ENCODE results near the gene PRR5L.

PRR5L gene

DNA sequence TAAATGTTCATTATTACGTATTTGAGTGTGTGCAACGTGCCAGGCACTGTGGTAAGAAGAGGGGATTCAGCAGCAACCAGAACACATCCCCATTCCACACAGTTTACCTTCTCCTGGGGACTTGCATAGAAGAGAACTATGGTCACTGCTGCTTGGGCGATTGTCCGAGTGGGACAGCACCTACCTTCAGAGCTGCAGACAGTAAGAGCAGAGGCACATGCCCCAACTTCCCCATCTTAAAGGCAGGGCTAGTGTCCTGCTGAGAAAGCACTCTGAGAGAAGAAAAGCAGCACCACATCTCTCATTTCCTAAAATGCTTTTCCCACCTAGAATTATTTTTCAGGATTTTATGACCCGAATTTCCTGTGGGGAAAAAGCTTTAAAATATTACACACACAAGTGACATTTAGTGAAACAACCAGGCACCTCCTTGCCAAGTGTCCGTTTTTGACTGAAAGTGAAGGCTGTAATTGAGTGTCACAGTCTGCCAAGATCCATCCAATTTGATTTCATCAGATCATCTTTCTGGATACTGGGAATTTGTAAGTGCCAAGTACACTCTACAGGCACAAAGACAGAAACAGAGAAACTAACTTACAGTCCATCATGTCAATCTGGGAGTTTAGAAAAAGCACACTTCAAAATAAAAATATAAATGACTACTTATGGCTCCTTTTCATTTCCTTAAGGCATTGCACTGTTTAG, 189.4 kb downstream of the PRR5L start:
- peaks cover 7% of the 10 kb centered on the region for H3K36me3 ChIP-seq (ENCODE audit: control insufficient read depth, insufficient read depth, low read length)

DNA sequence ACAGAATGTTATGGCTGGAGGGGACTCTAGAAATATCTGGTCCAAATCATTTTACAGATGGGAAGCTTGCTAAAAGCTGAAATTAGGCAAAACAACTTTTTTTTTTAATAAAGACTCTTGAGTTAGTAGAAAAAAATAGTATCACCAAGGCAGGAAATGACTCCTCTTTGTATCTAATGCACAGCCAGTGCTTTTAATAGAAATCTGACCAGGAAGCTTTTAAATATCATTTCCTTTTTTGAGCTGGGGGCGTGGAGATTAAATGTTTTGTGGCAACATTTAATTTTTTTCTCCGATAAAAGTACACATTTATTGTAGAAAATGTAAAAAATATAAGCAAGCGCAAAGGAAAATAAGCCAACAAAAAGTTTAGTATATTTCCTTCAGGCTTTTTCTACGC, 191.5 kb downstream of the PRR5L start:
- Histone ChIP-seq H3K27me3 (ENCODE audit: control insufficient read depth, insufficient read depth, low read length) (no peaks in the 10 kb centered on the region), H3K27ac (ENCODE audit: low read depth, low read length) (no peak overlapping the region), H3K4me1 (ENCODE audit: control insufficient read depth, insufficient read depth, low read length) (no peaks in the 10 kb centered on the region), H3K36me3 (ENCODE audit: control insufficient read depth, insufficient read depth, low read length) (peaks cover 11% of the 10 kb centered on the region), H3K9ac (ENCODE audit: low read length) (no peak overlapping the region), H3K4me3 (ENCODE audit: low read length) (no peak overlapping the region)

More for the DNA sequence above, 189.4 kb downstream of the PRR5L start:
- H3K9ac ChIP-seq (ENCODE audit: low read length): no peak overlapping the region
- no peak overlapping the region for H3K4me3 ChIP-seq (ENCODE audit: low read length)
- no peaks in the 10 kb centered on the region for H3K27me3 ChIP-seq (ENCODE audit: control insufficient read depth, insufficient read depth, low read length)
- H3K4me1 ChIP-seq (ENCODE audit: control insufficient read depth, insufficient read depth, low read length): no peaks in the 10 kb centered on the region
- H3K27ac ChIP-seq (ENCODE audit: low read depth, low read length): no peak overlapping the region

DNA sequence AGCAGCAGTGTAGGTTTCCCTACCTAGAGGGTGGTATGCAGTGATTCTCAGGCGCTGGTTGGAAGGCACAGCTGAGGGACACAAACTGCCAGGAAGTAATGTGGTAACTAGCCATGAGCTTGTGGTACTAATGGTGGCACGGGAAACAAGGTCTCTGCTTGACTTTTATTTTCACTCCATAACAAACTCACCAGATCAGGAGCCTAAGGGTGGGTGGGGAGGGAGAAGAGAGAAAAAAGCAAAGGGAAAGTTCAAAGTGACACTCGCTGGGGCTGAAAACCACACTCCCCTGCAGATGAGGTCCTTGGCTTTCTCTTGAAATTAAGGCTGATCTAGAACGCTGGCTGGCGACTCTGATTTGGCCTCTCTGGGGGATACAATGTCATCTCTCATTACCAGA, 192.0 kb downstream of the PRR5L start:
- Histone ChIP-seq H3K27ac (ENCODE audit: low read depth, low read length) (no peak overlapping the region), H3K4me1 (ENCODE audit: control insufficient read depth, insufficient read depth, low read length) (no peaks in the 10 kb centered on the region), H3K4me3 (ENCODE audit: low read length) (no peak overlapping the region), H3K27me3 (ENCODE audit: control insufficient read depth, insufficient read depth, low read length) (no peaks in the 10 kb centered on the region), H3K9ac (ENCODE audit: low read length) (no peak overlapping the region), H3K36me3 (ENCODE audit: control insufficient read depth, insufficient read depth, low read length) (peaks cover 11% of the 10 kb centered on the region)

DNA sequence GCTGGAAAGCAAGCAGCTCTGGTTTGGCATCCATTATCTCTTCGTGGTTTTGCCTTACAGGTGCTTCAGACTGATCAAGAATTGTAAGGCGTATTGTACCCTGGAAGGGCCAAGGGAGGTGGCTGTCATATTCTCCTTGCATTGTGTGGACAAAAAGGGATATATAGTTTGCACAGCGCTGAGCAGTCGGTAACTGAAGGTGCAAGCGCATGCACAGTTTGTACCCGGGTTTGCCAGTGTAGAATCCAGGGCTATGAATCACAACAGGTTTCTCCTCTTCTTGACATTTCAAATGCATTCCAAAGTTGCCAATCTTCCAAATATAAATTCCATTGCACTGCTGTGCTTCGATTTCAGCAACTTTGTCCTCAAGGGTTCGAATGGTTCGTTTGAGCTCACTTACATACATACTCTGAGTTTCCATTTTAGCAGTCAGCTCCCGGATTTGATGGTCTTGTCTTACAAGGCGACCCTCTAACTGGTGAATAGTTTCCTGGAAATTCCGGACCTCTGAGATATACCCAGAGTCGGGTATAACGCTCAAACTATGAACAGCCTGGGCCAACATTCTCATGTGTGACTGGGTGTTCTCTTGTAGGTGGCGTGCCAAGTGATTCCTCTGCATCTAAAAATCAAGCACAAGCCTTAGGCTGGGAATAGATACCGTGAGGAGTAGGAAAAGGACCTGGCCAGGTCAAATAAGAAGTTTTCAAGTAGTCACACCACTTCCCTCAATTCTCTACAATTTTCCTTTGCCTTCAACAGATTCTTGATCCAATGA, 194.1 kb downstream of the PRR5L start:
- Histone ChIP-seq H3K36me3 (ENCODE audit: control insufficient read depth, insufficient read depth, low read length) (peaks cover 7% of the 10 kb centered on the region), H3K9ac (ENCODE audit: low read length) (no peak overlapping the region)

DNA sequence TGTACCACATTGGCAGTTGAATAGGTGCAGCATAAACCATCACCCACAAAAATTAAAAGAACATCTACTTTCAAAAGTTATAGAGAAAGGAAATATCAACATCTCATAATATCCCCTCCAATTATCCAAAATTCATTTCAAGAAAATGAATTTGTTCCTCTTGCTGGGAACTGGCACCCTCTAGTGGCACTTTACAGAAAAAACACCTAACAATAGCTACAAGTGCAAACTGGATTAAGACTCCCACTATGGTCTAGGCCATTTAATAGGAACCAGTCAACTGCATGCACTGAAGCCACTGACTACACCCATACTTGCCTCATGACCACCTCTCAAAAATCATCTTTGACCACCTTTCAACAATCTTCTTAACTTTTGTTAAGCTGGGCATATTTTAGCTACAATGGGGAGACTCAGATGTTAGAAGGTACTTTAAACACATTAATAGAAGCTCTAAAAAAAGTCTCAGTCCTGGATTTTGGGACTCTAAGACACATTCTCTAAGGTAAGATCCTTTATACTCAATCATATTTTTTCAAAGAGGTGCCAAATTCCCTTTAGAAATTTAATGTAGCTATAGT, 196.7 kb downstream of the PRR5L start:
- Histone ChIP-seq H3K9ac (ENCODE audit: low read length) (no peak overlapping the region), H3K36me3 (ENCODE audit: control insufficient read depth, insufficient read depth, low read length) (peaks cover 11% of the 10 kb centered on the region), H3K4me3 (ENCODE audit: low read length) (no peak overlapping the region), H3K4me1 (ENCODE audit: control insufficient read depth, insufficient read depth, low read length) (no peaks in the 10 kb centered on the region), H3K27ac (ENCODE audit: low read depth, low read length) (no peak overlapping the region), H3K27me3 (ENCODE audit: control insufficient read depth, insufficient read depth, low read length) (no peaks in the 10 kb centered on the region)

More for the DNA sequence above, 194.1 kb downstream of the PRR5L start:
- Histone ChIP-seq H3K27me3 (ENCODE audit: control insufficient read depth, insufficient read depth, low read length) (no peaks in the 10 kb centered on the region), H3K4me1 (ENCODE audit: control insufficient read depth, insufficient read depth, low read length) (no peaks in the 10 kb centered on the region), H3K4me3 (ENCODE audit: low read length) (no peak overlapping the region), H3K27ac (ENCODE audit: low read depth, low read length) (no peak overlapping the region)

DNA sequence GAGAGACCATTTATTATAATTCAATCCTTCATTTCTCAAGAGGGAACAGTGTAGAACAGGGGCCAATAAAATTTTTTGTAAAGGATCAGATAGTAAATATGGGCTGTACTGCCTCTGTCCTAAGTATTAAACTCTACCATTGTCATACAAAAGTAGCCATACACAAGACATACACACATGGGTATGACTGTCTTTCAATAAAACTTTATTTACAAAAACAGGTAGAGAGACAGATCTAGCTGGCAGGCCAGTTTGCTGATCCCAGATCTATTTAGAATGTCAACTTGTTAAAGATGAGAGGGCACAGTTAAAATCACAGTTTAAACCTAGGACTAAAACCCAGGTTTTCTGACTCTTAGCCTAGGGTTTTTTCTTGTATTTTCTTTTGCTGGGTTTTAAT, 197.2 kb downstream of the PRR5L start:
- H3K27me3 ChIP-seq (ENCODE audit: control insufficient read depth, insufficient read depth, low read length): no peaks in the 10 kb centered on the region
- peaks cover 11% of the 10 kb centered on the region for H3K36me3 ChIP-seq (ENCODE audit: control insufficient read depth, insufficient read depth, low read length)
- no peak overlapping the region for H3K27ac ChIP-seq (ENCODE audit: low read depth, low read length)
- no peaks in the 10 kb centered on the region for H3K4me1 ChIP-seq (ENCODE audit: control insufficient read depth, insufficient read depth, low read length)
- no peak overlapping the region for H3K9ac ChIP-seq (ENCODE audit: low read length)
- no peak overlapping the region for H3K4me3 ChIP-seq (ENCODE audit: low read length)

DNA sequence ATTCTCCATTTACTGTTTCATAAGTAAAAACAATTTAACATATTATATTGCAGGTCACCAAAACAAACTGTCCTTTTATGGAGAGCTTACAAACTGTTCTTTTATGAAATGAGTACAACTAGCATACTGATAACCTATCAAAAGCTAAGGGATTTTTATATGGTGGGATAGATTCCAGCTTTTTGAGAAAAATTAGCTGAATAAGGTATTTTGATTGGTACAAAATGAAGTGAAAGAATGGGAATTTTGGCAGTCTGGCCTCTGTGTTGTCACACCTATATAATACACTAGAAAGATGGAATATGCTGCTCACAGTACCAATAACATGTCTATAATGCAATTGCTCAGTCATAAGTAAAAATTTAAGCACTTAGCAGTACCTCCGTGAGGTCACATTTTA, 202.6 kb downstream of the PRR5L start:
- Histone ChIP-seq H3K4me1 (ENCODE audit: control insufficient read depth, insufficient read depth, low read length) (no peaks in the 10 kb centered on the region), H3K9ac (ENCODE audit: low read length) (no peak overlapping the region), H3K36me3 (ENCODE audit: control insufficient read depth, insufficient read depth, low read length) (peaks cover 11% of the 10 kb centered on the region), H3K27me3 (ENCODE audit: control insufficient read depth, insufficient read depth, low read length) (no peaks in the 10 kb centered on the region), H3K4me3 (ENCODE audit: low read length) (no peak overlapping the region), H3K27ac (ENCODE audit: low read depth, low read length) (no peak overlapping the region)

DNA sequence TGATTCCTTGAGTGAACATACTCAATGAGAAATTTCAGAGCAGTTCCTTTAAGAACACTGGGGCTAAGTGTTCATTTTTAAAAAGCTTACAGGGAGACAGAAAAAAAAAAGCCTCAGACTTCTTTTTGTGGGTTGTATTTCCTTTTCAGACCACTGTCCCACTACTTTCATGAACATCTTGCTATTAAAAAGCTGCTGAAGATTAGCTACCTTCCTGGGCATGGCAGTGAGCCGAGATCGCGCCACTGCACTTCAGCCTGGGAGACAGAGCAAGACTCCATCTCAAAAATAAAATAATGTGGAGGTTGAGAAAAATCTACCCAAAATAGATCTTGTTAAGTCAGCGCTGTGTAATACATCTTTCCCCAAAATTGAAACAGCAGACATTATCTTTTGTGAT, 203.2 kb downstream of the PRR5L start:
- no peak overlapping the region for H3K27ac ChIP-seq (ENCODE audit: low read depth, low read length)
- H3K4me1 ChIP-seq (ENCODE audit: control insufficient read depth, insufficient read depth, low read length): no peaks in the 10 kb centered on the region
- H3K9ac ChIP-seq (ENCODE audit: low read length): no peak overlapping the region
- no peak overlapping the region for H3K4me3 ChIP-seq (ENCODE audit: low read length)
- H3K27me3 ChIP-seq (ENCODE audit: control insufficient read depth, insufficient read depth, low read length): no peaks in the 10 kb centered on the region
- H3K36me3 ChIP-seq (ENCODE audit: control insufficient read depth, insufficient read depth, low read length): peaks cover 11% of the 10 kb centered on the region

DNA sequence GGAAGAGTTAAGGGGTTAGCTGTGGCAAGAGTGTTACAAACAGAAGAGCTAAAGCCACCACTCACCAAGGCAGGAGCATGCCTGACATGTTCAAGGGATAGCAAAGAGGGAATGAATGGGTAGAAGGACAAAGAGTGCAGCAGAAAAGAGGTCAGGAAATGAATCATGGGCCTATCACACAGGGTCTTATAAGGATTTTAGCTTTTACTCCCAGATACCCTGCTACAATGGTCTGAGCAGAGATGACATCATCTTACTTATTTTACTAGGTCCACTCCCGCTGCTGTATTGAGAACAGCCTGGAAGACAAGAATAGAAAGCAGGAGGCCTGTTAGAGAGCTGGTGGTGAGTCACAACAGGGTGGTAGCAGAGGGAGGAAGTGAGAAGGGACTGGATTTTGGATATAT, 204.2 kb downstream of the PRR5L start:
- Histone ChIP-seq H3K27ac (ENCODE audit: low read depth, low read length) (no peak overlapping the region), H3K9ac (ENCODE audit: low read length) (no peak overlapping the region), H3K36me3 (ENCODE audit: control insufficient read depth, insufficient read depth, low read length) (peaks cover 10% of the 10 kb centered on the region)

DNA sequence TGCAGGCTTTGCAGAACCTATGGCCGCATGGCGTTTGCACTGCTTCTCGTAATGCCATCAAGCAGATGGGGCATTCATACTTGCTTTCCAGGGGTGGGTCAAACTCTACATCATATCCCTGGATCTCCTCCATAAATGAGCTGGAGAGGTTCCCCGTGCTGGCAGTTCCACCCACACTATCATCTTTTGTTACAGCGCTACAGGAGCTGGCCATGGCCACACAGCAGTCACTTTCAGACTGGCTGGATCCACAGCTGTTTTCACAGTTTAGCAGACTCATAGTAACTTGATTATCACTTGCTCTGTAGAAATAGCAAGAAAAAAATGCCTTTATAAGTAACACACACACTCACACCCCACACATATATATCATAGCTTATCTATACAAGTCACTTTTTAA, 205.1 kb downstream of the PRR5L start:
- Histone ChIP-seq H3K4me3 (ENCODE audit: low read length) (no peak overlapping the region), H3K27ac (ENCODE audit: low read depth, low read length) (no peak overlapping the region), H3K36me3 (ENCODE audit: control insufficient read depth, insufficient read depth, low read length) (peaks cover 9% of the 10 kb centered on the region), H3K27me3 (ENCODE audit: control insufficient read depth, insufficient read depth, low read length) (no peaks in the 10 kb centered on the region), H3K9ac (ENCODE audit: low read length) (no peak overlapping the region), H3K4me1 (ENCODE audit: control insufficient read depth, insufficient read depth, low read length) (no peaks in the 10 kb centered on the region)

More for the DNA sequence above, 204.2 kb downstream of the PRR5L start:
- Histone ChIP-seq H3K4me3 (ENCODE audit: low read length) (no peak overlapping the region), H3K27me3 (ENCODE audit: control insufficient read depth, insufficient read depth, low read length) (no peaks in the 10 kb centered on the region), H3K4me1 (ENCODE audit: control insufficient read depth, insufficient read depth, low read length) (no peaks in the 10 kb centered on the region)

DNA sequence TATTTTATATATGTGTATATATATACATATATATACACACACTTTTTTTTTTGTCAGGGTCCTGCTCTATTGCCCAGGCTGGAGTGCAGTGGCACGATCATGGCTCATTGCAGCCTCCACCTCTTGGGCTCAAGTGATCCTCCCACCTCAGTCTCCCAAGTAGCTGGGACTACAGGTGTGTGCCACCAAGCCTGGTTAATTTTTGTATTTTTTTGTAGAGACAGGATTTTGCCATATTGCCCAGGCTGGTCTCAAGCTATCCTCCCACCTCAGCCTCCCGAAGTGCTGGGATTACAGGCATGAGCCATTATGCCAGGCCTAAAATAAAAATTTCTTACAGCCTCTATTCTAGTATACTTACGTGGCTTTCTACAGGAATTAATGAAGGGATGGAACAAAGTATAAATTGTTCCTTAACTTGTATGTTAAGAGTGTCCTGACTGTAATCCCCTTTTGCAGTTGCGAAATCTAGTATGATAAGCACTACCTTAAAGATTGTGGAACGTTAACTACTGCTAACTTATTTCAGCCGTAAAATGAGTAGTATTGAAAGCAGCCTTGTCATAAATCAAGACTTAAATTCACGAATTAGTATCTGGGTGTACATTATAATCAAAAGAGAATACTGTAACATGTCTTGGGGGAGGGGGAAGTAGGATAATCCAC, 211.9 kb downstream of the PRR5L start:
- Histone ChIP-seq H3K9ac (ENCODE audit: low read length) (no peak overlapping the region), H3K4me3 (ENCODE audit: low read length) (no peak overlapping the region), H3K27ac (ENCODE audit: low read depth, low read length) (peak overlapping the region; percentile 19), H3K27me3 (ENCODE audit: control insufficient read depth, insufficient read depth, low read length) (no peaks in the 10 kb centered on the region), H3K4me1 (ENCODE audit: control insufficient read depth, insufficient read depth, low read length) (peaks cover 4% of the 10 kb centered on the region), H3K36me3 (ENCODE audit: control insufficient read depth, insufficient read depth, low read length) (no peaks in the 10 kb centered on the region)

DNA sequence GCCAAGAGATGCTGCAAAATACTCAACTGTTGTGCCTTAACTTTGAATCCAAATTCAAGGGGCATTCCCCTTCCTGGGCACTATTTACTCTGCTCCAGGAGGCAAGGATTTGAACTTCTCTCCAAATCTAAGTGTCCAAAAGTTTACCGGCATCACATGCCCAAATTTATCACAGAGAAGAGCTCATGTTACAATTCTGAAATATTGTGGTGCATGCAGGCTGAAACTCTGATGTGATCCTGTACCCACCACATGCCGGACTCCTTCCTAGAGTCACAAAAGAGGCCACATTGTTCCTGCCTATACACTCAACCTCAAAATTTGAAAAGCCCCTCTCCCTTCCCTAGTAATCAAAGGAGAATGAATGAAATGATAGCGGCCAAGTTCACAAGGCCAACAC, 212.7 kb downstream of the PRR5L start:
- no peak overlapping the region for H3K9ac ChIP-seq (ENCODE audit: low read length)
- H3K4me1 ChIP-seq (ENCODE audit: control insufficient read depth, insufficient read depth, low read length): peaks cover 4% of the 10 kb centered on the region
- no peaks in the 10 kb centered on the region for H3K27me3 ChIP-seq (ENCODE audit: control insufficient read depth, insufficient read depth, low read length)
- H3K4me3 ChIP-seq (ENCODE audit: low read length): peak overlapping the region; percentile 93
- no peaks in the 10 kb centered on the region for H3K36me3 ChIP-seq (ENCODE audit: control insufficient read depth, insufficient read depth, low read length)
- H3K27ac ChIP-seq (ENCODE audit: low read depth, low read length): peak overlapping the region; percentile 19
